Frontal cortex (tissue), 4 donors: Measurements from ENCODE around the gene U2SURP. TPM values are rescaled to one million over a fixed set of nuclear protein-coding genes. Genes with fewer than 3 reads are reported as not detected.
"Not testable (repeated sequence)": the region's sequence is repeated elsewhere in the genome, so short reads cannot be mapped to it uniquely, and the experiment has no call there.

Source experiments
- DNase-seq, 2 donors: peaks; one replicate each; pipeline ENCODE4 v3.0.0; 2012; ENCODE audit warnings: low spot score in 2 of 2
- FAIRE-seq: peaks from 2 replicates; lab custom pipeline; 2012; peaks lifted over from hg19 to GRCh38; lab: Jason Lieb, UNC
- total RNA-seq: library from RNA; depleted of rRNA; stranded (reverse); fragments of >200 nt; gene quantifications from one replicate; pipeline ENCODE4 v1.2.3, GENCODE V29; 2014
- donor health status: control.
- donor health status: control.
- donor health status: control.

The U2SURP gene
- total RNA-seq, 1 donor from 2014 or later, result 107 TPM

DNA sequence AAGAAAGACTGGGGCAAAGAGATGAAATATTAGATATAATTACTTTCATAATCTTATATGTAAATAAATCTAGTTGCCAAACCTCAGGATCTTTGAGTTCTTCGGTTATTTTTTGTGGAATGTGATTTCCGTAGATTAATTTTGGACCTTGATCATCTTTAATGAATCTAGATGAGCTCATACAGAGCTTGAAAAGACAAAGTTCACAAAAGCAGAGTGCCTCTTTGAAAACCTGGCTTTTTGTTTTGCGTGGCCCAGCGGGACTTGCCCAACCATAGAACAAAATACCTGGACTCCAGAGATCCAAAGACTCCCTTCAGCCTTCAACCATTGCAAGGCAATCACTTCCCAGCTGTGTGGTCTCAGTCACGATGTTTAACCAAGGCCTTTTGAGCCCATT lies 63.4 kb downstream of the U2SURP start:
- no peak for DNase-seq
- no peak for FAIRE-seq

DNA sequence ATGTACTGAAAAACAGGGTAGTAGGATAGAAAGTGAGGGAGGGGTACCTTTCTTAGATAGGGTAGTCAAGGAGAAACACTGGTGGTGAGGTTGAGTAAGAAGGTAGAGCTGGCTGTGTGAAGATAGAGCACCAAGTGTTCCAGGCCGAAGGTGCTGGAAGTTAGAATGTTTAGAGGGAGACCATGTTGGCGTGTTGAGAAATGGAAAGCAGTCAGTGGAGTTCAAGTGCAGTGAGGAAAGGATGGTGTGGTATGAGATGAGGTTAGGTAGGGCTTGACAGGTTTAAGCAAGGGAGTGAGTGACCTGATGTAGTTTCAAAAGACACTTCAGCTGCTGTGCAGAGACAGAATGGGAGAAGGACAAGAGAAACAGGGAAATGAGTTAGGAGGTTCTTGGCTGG lies 64.0 kb downstream of the U2SURP start:
- no peak for FAIRE-seq
- DNase-seq, result no peak

DNA sequence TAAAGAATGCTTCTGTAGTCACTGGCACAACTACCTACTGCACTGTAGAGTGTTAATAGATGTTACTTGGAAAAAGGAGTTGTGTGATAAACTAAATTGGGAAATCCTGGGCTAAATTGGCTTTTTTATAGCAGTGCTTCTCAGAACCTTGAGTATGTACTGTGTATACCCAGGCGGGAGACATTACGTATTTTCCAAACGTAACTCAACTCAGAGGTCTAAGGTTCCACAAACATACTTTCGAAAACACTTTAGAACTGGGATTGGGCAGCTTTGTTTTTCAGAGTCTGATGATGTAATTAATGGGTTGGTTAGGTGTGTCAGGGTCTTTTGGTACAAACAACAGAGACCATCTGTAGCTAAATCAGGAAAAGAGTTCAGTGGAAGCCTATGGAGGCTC lies 64.7 kb downstream of the U2SURP start:
- FAIRE-seq (no peak), DNase-seq (no peak)

DNA sequence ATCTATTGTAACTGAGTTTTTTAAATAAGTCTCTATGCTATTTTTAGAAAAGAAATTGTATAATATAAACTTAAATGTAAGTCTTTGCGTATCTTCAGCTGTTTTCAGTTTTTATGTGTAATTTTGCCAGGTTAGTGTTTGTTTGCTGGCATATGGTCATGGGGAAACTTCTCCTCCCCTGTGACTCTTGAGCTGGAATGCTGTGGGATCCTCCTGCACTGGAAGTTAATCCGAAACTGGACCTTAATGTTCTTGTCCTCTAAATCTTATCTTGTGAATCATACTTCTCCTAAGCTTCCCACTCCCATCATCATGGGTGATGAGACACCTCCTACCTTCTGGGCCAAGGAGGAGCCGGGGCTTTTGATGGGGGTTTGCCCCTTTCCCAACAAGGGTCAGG lies 65.8 kb downstream of the U2SURP start:
- DNase-seq (no peak), FAIRE-seq (no peak)

DNA sequence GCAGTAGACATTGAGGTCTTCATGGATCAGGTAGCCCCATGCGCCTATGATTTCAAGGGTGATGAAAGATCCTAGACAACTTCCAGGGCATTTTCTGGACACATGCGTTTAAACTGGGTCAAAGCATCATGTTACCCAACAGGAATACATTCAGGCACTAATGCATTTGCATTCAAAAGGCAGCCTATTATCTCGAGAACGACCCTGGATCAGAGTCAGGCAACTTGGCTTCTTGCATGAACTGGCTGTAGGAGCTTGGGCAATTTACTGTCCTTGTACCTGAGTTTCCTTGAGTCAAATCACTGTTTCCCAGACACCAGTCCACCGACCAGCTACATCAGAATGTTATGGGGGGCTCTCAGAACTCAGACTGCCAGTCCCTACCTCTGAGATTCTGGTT lies 66.7 kb downstream of the U2SURP start:
- DNase-seq (no peak), FAIRE-seq (no peak)

DNA sequence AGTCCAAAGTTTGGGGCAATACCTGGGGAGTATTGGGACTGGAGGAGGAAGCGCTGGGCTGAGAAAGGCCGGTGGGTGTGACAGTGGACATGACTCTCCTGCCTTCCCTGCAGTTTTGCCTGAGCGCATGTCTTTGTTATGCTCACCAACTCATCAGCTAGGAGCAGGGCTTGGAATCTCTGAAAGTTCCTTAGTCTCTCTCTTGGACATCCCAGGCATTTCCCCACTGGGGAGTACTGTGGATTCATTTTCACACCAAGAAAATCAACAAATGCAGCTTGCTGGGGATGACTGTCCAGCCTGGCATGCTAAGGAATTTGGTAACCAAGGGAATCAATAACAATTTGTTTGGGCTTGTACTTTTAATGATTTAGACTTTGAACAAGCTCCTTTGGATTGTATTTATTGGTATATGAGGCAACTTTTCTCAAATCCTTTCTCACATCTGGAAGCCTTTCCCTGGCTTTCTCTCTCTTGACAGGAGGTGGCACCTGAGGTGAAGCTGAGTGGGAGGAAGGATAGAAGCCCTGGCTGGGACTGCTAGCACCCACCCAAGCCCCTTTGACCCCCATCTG lies 69.7 kb downstream of the U2SURP start:
- DNase-seq (no peak), FAIRE-seq (no peak)

DNA sequence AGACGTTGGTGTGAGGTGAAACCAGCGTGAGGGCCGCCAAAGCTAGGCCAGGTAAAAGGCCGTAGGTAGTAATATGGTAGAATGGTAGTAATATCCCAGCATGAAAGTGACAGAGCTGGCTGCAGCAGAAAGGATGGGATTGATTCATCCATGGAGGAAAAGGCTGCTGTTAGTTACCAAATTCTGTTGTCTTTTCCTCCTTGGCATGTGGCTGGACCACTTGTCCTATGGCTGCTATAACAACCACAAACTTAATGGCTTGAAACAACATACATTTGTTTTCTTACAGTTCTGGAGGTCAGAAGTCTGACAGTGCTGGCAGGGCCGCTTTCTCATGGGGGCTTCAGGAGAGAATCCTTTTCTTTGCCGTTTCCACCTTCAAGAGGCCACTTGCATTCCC lies 70.4 kb downstream of the U2SURP start:
- DNase-seq (no peak), FAIRE-seq (no peak)

DNA sequence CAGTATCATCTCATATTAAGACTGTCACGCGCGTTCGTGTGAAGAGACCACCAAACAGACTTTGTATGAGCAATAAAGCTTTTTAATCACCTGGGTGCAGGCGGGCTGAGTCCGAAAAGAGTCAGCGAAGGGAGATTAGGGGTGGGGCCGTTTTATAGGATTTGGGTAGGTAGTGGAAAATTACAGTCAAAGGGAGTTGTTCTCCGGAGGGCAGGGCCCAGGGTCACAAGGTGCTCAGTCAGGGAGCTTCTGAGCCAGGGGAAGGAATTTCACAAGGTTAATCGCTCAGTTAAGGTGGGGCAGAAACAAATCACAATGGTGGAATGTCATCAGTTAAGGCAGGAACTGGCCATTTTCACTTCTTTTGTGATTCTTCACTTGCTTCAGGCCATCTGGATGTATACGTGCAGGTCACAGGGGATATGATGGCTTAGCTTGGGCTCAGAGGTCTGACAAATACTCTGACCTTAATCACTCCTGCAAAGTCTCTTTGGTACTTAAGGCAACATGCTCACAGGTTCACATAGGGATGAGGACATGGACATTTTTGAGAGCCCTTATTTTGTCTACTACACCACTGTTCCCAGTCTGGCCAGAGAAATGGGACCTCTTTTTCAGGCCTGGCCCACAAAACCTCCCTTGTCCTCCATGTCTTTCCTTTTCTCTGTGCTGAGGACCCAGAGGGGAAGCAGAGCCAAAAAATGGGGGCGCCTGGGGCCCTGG lies 71.1 kb downstream of the U2SURP start:
- FAIRE-seq, DNase-seq: not testable (repeated sequence)

DNA sequence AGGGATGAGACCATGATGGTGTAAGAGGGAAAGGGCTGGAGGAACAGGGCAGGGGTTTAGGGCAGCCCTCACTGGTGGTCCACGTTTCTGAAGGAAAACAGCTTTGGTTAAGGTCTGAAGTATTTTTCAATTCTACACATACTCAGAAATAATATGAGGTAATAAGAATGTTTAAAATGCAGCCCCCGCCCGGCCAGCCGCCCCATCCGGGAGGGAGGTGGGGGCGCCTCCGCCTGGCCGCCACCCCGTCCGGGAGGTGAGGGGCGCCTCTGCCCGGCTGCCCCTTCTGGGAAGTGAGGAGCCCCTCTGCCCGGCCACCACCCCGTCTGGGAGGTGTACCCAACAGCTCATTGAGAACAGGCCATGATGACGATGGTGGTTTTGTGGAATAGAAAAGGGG lies 72.2 kb downstream of the U2SURP start:
- FAIRE-seq, DNase-seq: not testable (repeated sequence)

DNA sequence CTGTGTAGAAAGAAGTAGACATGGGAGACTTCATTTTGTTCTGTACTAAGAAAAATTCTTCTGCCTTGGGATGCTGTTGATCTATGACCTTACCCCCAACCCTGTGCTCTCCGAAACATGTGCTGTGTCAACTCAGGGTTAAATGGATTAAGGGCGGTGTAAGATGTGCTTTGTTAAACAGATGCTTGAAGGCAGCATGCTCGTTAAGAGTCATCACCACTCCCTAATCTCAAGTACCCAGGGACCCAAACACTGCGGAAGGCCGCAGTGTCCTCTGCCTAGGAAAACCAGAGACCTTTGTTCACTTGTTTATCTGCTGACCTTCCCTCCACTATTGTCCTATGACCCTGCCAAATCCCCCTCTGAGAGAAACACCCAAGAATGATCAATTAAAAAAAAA lies 72.6 kb downstream of the U2SURP start:
- not testable (repeated sequence) for FAIRE-seq

DNA sequence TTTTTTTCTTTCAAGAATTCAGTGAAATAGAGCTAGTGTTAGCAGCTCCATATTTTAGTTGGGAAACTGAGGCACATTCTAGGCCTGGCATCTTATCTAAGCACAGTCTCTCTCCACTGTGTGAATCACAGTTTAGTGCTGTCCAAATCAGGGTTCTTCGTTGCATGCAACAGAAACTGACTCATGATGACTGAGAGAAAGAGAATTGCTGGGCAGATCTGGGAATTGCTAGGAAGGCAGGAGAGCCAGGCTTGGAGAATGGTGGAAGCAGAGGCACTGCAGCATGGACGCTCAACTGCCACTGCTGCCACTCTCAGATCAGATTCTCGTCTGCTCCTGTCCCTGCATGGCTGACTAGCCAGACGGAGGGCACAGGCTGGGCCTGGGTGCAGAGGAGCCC lies 77.5 kb downstream of the U2SURP start:
- DNase-seq, result no peak
- FAIRE-seq, result no peak

More for the DNA sequence above, 72.6 kb downstream of the U2SURP start:
- not testable (repeated sequence) for DNase-seq

DNA sequence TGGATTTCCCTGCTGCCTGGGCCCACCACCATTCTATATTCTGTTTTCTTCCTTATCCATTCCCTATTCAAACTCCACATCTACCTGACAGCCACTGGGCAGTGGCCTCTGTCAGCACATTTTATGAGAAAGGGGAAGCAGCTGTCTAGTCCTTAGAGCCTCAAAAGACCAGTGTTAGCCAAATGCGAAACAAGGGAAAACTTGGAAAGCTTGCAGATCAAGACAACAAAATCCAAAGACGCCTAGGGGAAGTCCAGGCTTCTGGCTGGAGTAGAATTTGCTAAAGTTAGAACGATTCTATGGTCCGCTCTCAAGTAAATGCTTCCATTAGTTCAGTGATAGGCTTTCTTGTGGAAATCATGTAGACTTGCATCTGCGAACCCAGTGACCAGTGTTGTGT lies 78.8 kb downstream of the U2SURP start:
- FAIRE-seq (no peak), DNase-seq (no peak)

DNA sequence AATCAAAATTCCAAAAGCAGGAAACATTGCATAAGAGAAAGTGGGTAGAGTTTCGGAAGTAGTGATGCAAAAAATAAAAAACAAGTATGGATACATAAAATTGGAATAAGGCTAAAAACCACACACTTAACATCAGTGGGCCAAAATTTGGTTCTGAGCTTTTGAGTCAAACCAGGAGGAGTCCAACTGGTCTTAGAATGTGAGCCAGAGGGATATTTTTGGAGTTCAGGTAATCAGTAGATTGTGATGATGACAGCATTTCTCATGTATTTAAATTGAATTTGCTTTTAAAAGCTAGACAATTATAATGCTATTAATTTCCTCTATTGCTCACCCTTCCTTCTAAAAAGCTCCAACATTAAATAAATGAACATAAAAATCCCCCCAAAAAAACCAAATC lies 80.0 kb downstream of the U2SURP start:
- FAIRE-seq, result no peak
- DNase-seq, result no peak

DNA sequence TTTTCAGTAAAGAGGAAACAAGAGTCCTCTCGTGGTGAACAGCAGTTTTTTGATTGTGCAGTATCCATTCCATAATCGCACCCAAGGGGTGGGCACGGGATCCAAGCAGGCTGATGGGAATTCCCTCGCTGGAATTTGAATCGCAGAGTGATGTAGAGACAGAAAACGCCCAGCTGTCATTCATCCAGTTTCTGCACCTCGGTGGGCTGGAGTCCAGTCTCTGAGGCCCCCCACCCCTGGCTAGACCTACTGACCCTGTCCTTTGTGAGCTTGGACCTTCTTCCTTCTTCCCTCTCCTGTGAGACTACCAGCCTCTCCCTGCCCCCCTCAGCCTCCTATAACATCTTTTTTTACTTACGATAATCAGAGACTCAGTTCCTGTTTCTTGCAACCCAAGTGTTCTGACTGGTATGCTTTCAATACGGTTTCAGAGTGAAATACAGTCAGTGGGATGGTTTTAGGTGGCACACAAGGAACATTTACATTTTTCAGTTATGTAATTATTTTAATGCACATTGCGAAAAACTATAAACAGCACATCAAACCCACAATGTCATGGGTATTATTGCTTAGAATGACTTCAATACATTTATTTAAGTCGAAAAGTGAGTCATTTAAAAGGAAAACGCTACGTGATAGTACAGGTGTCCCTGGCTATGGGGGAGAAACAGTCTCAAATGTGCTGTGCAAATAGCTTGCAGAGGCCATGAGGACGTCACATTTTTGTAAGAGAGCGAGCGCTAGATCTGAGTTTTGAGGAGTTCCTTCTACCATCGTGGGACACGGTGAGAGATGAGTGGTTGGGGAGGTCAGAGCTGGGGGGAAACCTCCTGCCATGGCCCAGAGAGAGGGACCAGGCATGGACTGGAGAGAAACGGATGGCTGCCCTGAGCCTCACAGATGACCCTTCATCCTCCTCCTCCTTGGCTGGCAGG lies 80.7 kb downstream of the U2SURP start:
- DNase-seq, result no peak
- no peak for FAIRE-seq

DNA sequence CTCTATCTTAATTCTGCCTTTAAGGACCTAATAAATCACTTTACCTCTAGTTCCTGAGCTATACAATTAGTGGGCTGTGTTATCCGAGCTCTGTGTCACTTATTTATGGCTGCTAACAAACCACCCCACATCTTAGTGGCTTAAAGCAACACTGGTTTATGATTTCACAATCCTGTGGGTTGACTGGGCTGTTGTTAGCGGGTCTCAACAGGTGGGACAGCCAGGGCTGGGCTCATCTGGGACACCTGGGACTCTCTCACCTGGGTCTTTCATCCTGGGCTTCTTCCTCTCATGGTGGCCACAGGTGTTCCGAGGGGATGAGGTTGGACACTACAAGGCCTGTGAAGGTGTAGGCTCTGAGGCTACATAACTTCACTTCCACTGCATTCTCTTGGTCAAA lies 82.4 kb downstream of the U2SURP start:
- DNase-seq (no peak), FAIRE-seq (no peak)

DNA sequence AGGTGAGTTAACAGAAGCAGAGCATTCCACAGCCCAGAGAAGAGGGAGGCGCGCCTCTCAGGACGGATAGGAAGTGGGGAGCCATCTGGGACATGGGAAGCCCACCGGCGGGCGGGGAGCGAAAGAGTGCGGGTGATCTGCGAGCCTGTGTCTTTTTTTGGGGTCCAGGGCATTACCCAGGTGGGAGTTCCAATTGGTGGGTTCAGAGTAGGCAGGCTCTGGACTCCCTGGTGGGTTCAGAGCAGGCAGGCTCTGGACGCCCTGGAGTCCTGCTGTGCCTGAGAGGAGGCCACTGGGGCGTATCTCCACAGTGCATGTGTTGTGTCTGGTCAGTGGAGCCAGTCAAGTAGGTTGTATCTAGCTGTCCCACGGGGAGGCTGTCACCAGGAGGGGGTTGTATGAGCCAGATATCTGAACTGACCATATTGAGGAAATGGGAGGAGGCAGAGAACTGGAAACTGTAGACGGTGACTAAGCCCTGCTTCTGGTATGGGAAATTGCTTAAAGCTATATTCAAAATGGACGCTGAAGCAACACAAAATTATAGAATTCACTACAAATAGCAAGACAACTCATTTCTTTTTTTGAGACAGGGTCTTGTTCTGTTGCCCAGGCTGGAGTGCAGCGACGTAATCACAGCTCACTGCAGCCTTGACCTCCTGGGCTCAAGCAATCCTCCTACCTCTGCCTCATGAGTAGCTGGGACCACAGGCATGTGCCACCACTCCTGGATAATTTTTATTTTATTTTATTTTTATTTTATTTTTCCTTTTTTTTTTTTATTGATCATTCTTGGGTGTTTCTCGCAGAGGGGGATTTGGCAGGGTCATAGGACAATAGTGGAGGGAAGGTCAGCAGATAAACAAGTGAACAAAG lies 83.7 kb downstream of the U2SURP start:
- DNase-seq (no peak), FAIRE-seq (no peak)

DNA sequence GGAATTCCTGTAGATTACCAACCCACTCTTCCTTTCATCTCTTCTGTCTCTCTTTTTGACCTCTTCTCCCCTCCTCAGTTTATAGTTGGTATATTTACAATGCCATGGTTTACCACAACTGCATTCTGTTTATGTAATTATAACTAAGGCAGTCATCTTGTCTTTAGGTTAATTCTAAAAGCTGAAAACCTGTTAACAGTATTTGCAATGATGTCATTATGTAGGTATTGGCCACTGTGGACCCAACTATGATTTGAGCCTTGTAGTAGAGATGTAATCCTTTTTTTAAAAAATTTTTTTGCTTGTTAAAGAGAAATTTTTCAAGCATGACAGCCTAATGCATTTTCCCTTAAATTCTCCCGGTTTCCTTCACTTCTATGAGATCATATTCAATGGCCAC lies 87.5 kb downstream of the U2SURP start:
- FAIRE-seq (no peak), DNase-seq (no peak)

DNA sequence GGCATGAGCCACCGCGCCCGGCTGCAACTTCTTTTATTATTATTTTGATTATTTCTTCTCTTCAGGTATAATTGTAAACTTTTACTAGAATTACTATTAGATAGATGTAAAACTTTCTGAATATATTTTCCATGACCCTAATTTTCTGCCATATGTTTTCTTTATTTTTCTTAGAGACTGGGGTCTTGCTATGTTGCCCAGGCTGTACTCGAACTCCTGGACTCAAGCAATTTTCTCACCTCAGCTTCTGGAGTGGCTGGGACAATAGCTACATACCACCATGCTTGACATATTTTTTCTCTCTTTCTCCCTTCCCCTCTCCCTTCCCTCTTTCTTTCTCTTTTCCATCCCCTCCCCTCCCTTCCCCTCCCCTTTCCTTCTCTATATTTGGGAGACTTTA lies 88.6 kb downstream of the U2SURP start:
- FAIRE-seq (no peak), DNase-seq (no peak)

DNA sequence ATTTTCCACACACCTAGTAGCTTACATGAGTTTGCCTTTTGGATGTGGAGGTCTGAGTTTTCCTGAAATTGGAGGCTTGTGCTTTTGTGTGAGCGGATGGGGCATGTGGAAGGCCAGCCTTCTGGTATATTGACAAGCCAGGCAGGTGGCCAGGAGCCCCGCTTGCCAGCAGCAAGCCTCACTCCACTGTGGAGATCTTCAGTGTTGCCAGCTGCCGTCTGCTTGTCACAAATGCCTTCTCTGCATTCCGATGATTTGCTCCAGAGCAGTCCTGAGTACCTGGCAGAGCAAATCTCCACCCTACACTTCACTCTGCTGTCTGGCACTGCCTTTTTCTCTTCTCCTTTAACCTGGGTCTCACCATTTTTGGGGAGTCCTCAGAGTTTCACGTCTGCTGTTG lies 89.1 kb downstream of the U2SURP start:
- DNase-seq, result no peak

More for the DNA sequence above, 89.1 kb downstream of the U2SURP start:
- FAIRE-seq, result no peak
